Vagina (tissue), 2 donors: Measurements from ENCODE around the gene APOA4. TPM values are rescaled to one million over a fixed set of nuclear protein-coding genes. Genes with fewer than 3 reads are reported as not detected.

Experiments
- DNase-seq, 2 donors: peaks; one replicate each; pipeline ENCODE4 v3.0.0-alpha.2; 2017; ENCODE audit errors: extremely low spot score in 2 of 2
- H3K27ac ChIP-seq: fragments of 200-600 bp; sonication (generic); one replicate; pipeline ENCODE4 v1.5.1; 2019
- H3K27me3 ChIP-seq: fragments of 200-600 bp; sonication (generic); one replicate; pipeline ENCODE4 v1.5.1; 2019
- H3K36me3 ChIP-seq, 2 donors: fragments of 200-600 bp; sonication (generic); one replicate each; pipeline ENCODE4 v1.5.1; 2017 to 2019
- H3K4me1 ChIP-seq: fragments of 200-600 bp; sonication (generic); one replicate; pipeline ENCODE4 v1.5.1; 2019
- H3K4me3 ChIP-seq, 2 donors: fragments of 200-600 bp; sonication (generic); 1 replicate in 1 of 2; 2 replicates in 1 of 2; pipeline ENCODE4 v1.5.1; 2016 to 2019
- H3K9me3 ChIP-seq: fragments of 200-600 bp; sonication (generic); one replicate; pipeline ENCODE4 v1.5.1; 2019
- POLR2A ChIP-seq, 2 donors: fragments of 450-650 bp; IDR thresholded peaks; one replicate each; pipeline ENCODE4 v1.6.1; 2017; ENCODE audit warnings: antibody characterized with exemption in 2 of 2, mild to moderate bottlenecking in 2 of 2, moderate library complexity in 2 of 2
- POLR2AphosphoS5 ChIP-seq, 2 donors: sonication (generic); formaldehyde crosslinking; IDR thresholded peaks; one replicate each; pipeline ENCODE4 v1.9.0; 2017; ENCODE audit warnings: antibody characterized with exemption in 2 of 2, mild to moderate bottlenecking in 2 of 2, low read depth in 1 of 2; ENCODE audit not compliant: insufficient read depth in 1 of 2
- intact Hi-C: fragments of 100-400 bp; cut with DNase I; formaldehyde crosslinking; loops from one replicate; pipeline ENCODE4 v1.15.1; 2023
- total RNA-seq: library from RNA; depleted of rRNA; stranded (reverse); fragments of >200 nt; gene quantifications from one replicate; pipeline ENCODE4 v1.2.3, GENCODE V29; 2016
- TF ChIP-seq, protein P1 (sequence below), 3 experiments: fragments of 450-650 bp in 2 of 3; fragments of 200-600 bp in 1 of 3; sonication (generic) in 1 of 3; IDR thresholded peaks; one replicate each; pipeline ENCODE4 v1.5.1; 2017 to 2019; ENCODE audit warnings: antibody characterized with exemption in 3 of 3, mild to moderate bottlenecking in 2 of 3, moderate library complexity in 2 of 3

The APOA4 gene
- total RNA-seq, 1 donor from 2014 or later, result not detected

DNA sequence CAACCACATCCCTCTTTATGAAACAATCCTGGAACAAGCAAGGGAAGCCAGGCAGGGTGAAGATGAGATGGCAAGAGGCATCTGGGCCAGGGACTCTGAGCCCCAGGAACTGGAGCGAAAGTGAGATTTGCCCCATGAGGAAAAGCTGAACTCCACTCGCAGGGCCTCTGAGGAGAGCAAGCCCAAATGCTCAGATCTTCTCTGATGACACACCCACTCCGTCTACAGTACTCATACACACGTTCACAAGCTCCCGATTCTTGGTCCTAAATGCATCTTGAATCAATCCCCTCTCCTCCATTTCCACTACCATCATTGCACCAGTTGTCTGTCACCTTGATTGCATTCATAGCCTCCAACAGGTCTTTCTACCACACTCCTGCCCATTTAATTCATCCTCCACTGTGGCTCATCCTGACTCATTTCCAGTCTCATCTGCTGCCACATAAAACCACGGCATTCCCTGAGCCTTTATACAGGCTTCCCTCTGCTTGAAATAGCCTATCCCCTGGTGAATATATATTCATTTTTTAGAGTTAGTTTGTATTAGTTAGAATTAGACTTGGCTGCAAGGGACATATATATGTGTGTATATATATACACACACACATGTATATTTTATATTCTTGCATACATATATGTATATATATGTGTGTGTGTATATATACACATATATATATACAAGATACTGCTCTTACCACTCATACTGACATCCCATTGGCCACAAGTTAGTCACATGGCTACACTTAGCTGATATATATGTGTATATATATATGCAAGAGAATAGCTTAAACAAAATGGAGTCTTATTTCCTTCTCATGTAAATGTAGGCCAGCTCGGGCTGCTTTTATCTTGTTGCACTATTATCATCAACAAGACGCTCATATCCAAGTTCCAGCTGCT lies 30.0 kb downstream of the APOA4 start:
- no peaks in the 10 kb centered on the region for H3K36me3 ChIP-seq
- H3K4me1 ChIP-seq, result peaks cover 12% of the 10 kb centered on the region
- intact Hi-C loops, result no loop called here
- no peaks in the 10 kb centered on the region for H3K9me3 ChIP-seq
- H3K27ac ChIP-seq, result no peak overlapping the region
- no peak overlapping the region for H3K4me3 ChIP-seq
- DNase-seq, result no peak
- TF ChIP-seq POLR2AphosphoS5 (IDR thresholded peaks at IDR 0.05; ENCODE audit: insufficient read depth in 1 of 2, low read depth in 1 of 2) (no peak), POLR2A (IDR thresholded peaks at IDR 0.05) (no peak)
- TF ChIP-seq, protein P1, sequence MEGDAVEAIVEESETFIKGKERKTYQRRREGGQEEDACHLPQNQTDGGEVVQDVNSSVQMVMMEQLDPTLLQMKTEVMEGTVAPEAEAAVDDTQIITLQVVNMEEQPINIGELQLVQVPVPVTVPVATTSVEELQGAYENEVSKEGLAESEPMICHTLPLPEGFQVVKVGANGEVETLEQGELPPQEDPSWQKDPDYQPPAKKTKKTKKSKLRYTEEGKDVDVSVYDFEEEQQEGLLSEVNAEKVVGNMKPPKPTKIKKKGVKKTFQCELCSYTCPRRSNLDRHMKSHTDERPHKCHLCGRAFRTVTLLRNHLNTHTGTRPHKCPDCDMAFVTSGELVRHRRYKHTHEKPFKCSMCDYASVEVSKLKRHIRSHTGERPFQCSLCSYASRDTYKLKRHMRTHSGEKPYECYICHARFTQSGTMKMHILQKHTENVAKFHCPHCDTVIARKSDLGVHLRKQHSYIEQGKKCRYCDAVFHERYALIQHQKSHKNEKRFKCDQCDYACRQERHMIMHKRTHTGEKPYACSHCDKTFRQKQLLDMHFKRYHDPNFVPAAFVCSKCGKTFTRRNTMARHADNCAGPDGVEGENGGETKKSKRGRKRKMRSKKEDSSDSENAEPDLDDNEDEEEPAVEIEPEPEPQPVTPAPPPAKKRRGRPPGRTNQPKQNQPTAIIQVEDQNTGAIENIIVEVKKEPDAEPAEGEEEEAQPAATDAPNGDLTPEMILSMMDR (IDR thresholded peaks at IDR 0.05), result no peak
- H3K27me3 ChIP-seq, result no peaks in the 10 kb centered on the region

DNA sequence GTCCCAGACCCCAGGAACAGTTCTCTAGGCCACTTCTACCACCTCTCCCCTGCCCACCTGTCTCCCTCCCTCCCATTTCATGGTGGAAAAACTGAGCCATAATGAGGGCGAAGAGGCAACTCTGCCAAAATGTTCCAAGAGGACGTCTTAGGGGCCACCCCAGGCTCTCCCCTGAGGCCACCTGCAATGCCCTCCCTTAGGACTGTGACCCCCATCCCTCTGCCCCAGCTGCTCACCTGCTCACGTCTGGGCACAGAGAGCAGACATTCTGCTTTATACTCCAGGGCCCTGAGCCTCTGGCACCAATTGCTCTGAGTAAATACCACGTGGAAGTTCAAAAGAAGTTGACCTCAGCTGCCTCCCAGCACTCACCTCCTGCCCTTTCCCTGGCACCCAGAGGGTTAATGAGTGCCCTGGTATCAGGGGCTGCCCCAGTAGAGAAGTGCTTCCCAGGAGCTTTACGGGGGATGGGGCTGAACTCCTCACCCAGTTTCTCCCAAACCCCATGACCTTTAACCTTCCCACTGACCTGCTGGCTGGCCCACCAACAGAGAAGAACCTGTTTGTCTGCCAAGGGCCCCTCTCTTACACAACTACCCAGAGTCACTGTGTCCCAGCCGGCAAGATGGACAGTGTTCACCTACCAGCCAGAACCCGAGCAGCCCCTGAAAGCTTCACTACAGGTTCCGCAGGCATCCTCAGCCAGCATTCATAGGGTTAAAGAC lies 30.8 kb downstream of the APOA4 start:
- TF ChIP-seq POLR2AphosphoS5 (IDR thresholded peaks at IDR 0.05; ENCODE audit: insufficient read depth in 1 of 2, low read depth in 1 of 2), result no peak
- TF ChIP-seq, protein P1 (IDR thresholded peaks at IDR 0.05), result no peak
- no peak for TF ChIP-seq POLR2A (IDR thresholded peaks at IDR 0.05)
- no peak overlapping the region for H3K27ac ChIP-seq

GRCh38 chr11:116791813-116792143 lies 31.3 kb downstream of the APOA4 start, which contains the start of gene APOA5:
APOA5 (minus strand) TSS chr11:116791879; CDS start chr11:116791860, 19 bp downstream.
- no peak for TF ChIP-seq POLR2A (IDR thresholded peaks at IDR 0.05)
- Histone ChIP-seq H3K9me3 (no peaks in the 10 kb centered on the region), H3K4me1 (peaks cover 19% of the 10 kb centered on the region), H3K27ac (no peak within 1 kb of the TSS), H3K36me3 (no peaks in the 10 kb centered on the region), H3K4me3 (no peak within 1 kb of the TSS), H3K27me3 (no peaks in the 10 kb centered on the region)
- intact Hi-C loops, result no loop called here
- DNase-seq, result no peak

More for the DNA sequence above, 30.8 kb downstream of the APOA4 start:
- Histone ChIP-seq H3K27me3 (no peaks in the 10 kb centered on the region), H3K4me1 (peaks cover 14% of the 10 kb centered on the region), H3K9me3 (no peaks in the 10 kb centered on the region), H3K4me3 (no peak overlapping the region), H3K36me3 (no peaks in the 10 kb centered on the region)
- intact Hi-C loops, result no loop called here
- DNase-seq, result no peak

GRCh38 chr11:116791002-116791812 lies 31.9 kb downstream of the APOA4 start:
- H3K9me3 ChIP-seq, result no peaks in the 10 kb centered on the region
- no peak for DNase-seq
- H3K4me3 ChIP-seq, result no peak overlapping the region
- no peak overlapping the region for H3K27ac ChIP-seq
- H3K27me3 ChIP-seq, result no peaks in the 10 kb centered on the region
- intact Hi-C loops, result no loop called here
- peaks cover 25% of the 10 kb centered on the region for H3K4me1 ChIP-seq
- H3K36me3 ChIP-seq, result peaks cover 0 to 5% of the 10 kb centered on the region in 2 donors
- TF ChIP-seq, protein P1 (IDR thresholded peaks at IDR 0.05), result peak; percentile 59 to 84 (median 74)
- no peak for TF ChIP-seq POLR2A (IDR thresholded peaks at IDR 0.05)
